Breast epithelium (tissue), 3 donors: ENCODE measurements around the gene ACOT13.

Experiments
- CTCF ChIP-seq, 3 donors: fragments of 450-650 bp; IDR thresholded peaks; one replicate each; pipeline ENCODE4 v1.5.1; 2016 to 2017; ENCODE audit warnings: antibody characterized with exemption in 3 of 3, mild to moderate bottlenecking in 3 of 3, moderate library complexity in 3 of 3
- POLR2A ChIP-seq: fragments of 450-650 bp; IDR thresholded peaks from one replicate; pipeline ENCODE4 v1.6.1; 2016; ENCODE audit warnings: antibody characterized with exemption, mild to moderate bottlenecking, moderate library complexity

GRCh38 chr6:24666097-24666640, 708 bp upstream of the ACOT13 start:
- TF ChIP-seq CTCF (IDR thresholded peaks at IDR 0.05) (no peak), POLR2A (no peak)
